Measurements from ENCODE around the gene SCN3A. TPM values are rescaled to one million over a fixed set of nuclear protein-coding genes. Genes with fewer than 3 reads are reported as not detected.

Gene SCN3A
- total and polyA plus RNA-seq, 4 donors = 0.06 to 2.3 (median 0.43) TPM

- DNase-seq (no peak), ATAC-seq (ENCODE audit: insufficient read depth, low FRiP score) (no peak)
- no peaks in the 10 kb centered on the region for H3K27me3 ChIP-seq (ENCODE audit: control insufficient read depth in 3 of 3, insufficient read depth in 3 of 3, low read length in 2 of 3)
- no peaks in the 10 kb centered on the region for H3K36me3 ChIP-seq (ENCODE audit: control insufficient read depth in 4 of 4, insufficient read depth in 4 of 4, low read length in 4 of 4)
- H3K4me3 ChIP-seq = no peak overlapping the region
- no peak overlapping the region for H3K9ac ChIP-seq (ENCODE audit: insufficient read depth in 1 of 2, low read length in 2 of 2)
- H3K4me1 ChIP-seq (ENCODE audit: control insufficient read depth in 5 of 5, insufficient read depth in 5 of 5, low read length in 5 of 5) = peaks cover 0 to 4% (median 0%) of the 10 kb centered on the region in 5 donors
- H3K9me3 ChIP-seq (ENCODE audit: control insufficient read depth in 4 of 4, insufficient read depth in 3 of 4, low read length in 3 of 4) = no peaks in the 10 kb centered on the region
- 77 to 80% methylated on average over 2 of the region's 2 CpGs for WGBS, 2 donors
- no peak overlapping the region for H3K27ac ChIP-seq (ENCODE audit: low read depth in 1 of 2, low read length in 1 of 2)
- no peak for TF ChIP-seq CTCF (IDR thresholded peaks at IDR 0.05; ENCODE audit: control extremely low read depth, extremely low read depth)
Observed at GRCh38 chr2:165058476-165059265, 145.2 kb downstream of the SCN3A start.

GRCh38 chr2:165057931-165058330, 145.9 kb downstream of the SCN3A start:
- peaks cover 0 to 4% (median 0%) of the 10 kb centered on the region in 5 donors for H3K4me1 ChIP-seq (ENCODE audit: control insufficient read depth in 5 of 5, insufficient read depth in 5 of 5, low read length in 5 of 5)
- H3K9ac ChIP-seq (ENCODE audit: insufficient read depth in 1 of 2, low read length in 2 of 2) = no peak overlapping the region
- no peak overlapping the region for H3K4me3 ChIP-seq
- no peak for ATAC-seq (ENCODE audit: insufficient read depth, low FRiP score)
- TF ChIP-seq CTCF (IDR thresholded peaks at IDR 0.05; ENCODE audit: control extremely low read depth, extremely low read depth) = no peak
- no peaks in the 10 kb centered on the region for H3K9me3 ChIP-seq (ENCODE audit: control insufficient read depth in 4 of 4, insufficient read depth in 3 of 4, low read length in 3 of 4)
- no peak overlapping the region for H3K27ac ChIP-seq (ENCODE audit: low read depth in 1 of 2, low read length in 1 of 2)
- H3K27me3 ChIP-seq (ENCODE audit: control insufficient read depth in 3 of 3, insufficient read depth in 3 of 3, low read length in 2 of 3) = no peaks in the 10 kb centered on the region
- H3K36me3 ChIP-seq (ENCODE audit: control insufficient read depth in 4 of 4, insufficient read depth in 4 of 4, low read length in 4 of 4) = no peaks in the 10 kb centered on the region
- DNase-seq = no peak
- 85 to 90% methylated on average over 3 of the region's 3 CpGs for WGBS, 2 donors

- Histone ChIP-seq H3K36me3 (ENCODE audit: control insufficient read depth in 4 of 4, insufficient read depth in 4 of 4, low read length in 4 of 4) (no peaks in the 10 kb centered on the region), H3K9ac (ENCODE audit: insufficient read depth in 1 of 2, low read length in 2 of 2) (no peak overlapping the region), H3K27me3 (ENCODE audit: control insufficient read depth in 3 of 3, insufficient read depth in 3 of 3, low read length in 2 of 3) (no peaks in the 10 kb centered on the region), H3K9me3 (ENCODE audit: control insufficient read depth in 4 of 4, insufficient read depth in 3 of 4, low read length in 3 of 4) (no peaks in the 10 kb centered on the region), H3K4me1 (ENCODE audit: control insufficient read depth in 5 of 5, insufficient read depth in 5 of 5, low read length in 5 of 5) (peaks cover 0 to 4% (median 0%) of the 10 kb centered on the region in 5 donors), H3K4me3 (no peak overlapping the region), H3K27ac (ENCODE audit: low read depth in 1 of 2, low read length in 1 of 2) (no peak overlapping the region)
- TF ChIP-seq CTCF (IDR thresholded peaks at IDR 0.05; ENCODE audit: control extremely low read depth, extremely low read depth) = no peak
- 77 to 96% methylated on average over 1 of the region's 1 CpG for WGBS, 2 donors
- DNase-seq (no peak), ATAC-seq (ENCODE audit: insufficient read depth, low FRiP score) (no peak)
Observed at GRCh38 chr2:165057308-165057707, 146.5 kb downstream of the SCN3A start.

Measured in lung (tissue), 12 donors.